Adrenal gland (tissue), 5 donors: ENCODE data around the gene KATNIP.

Source experiments
- POLR2A ChIP-seq, 2 donors: fragments of 450-650 bp; IDR thresholded peaks; one replicate each; pipeline ENCODE4 v1.6.1; 2017; ENCODE audit warnings: antibody characterized with exemption in 2 of 2, mild to moderate bottlenecking in 2 of 2, moderate library complexity in 1 of 2
- TF ChIP-seq, protein P1 (sequence below), 6 experiments: fragments of 450-650 bp in 4 of 6; fragments of 200-600 bp in 2 of 6; sonication (generic) in 1 of 6; IDR thresholded peaks; 1 replicate in 5 of 6; 2 replicates in 1 of 6; pipeline versions ENCODE4 v1.5.1 to v1.8.0; 2016 to 2021; ENCODE audit warnings: antibody characterized with exemption in 6 of 6, mild to moderate bottlenecking in 2 of 6, moderate library complexity in 1 of 6
- donor health status: DM: no; HTN: no; CAD: no.

GRCh38 chr16:27529962-27530361 is 20.0 kb upstream of the KATNIP start:
- TF ChIP-seq, protein P1, sequence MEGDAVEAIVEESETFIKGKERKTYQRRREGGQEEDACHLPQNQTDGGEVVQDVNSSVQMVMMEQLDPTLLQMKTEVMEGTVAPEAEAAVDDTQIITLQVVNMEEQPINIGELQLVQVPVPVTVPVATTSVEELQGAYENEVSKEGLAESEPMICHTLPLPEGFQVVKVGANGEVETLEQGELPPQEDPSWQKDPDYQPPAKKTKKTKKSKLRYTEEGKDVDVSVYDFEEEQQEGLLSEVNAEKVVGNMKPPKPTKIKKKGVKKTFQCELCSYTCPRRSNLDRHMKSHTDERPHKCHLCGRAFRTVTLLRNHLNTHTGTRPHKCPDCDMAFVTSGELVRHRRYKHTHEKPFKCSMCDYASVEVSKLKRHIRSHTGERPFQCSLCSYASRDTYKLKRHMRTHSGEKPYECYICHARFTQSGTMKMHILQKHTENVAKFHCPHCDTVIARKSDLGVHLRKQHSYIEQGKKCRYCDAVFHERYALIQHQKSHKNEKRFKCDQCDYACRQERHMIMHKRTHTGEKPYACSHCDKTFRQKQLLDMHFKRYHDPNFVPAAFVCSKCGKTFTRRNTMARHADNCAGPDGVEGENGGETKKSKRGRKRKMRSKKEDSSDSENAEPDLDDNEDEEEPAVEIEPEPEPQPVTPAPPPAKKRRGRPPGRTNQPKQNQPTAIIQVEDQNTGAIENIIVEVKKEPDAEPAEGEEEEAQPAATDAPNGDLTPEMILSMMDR (IDR thresholded peaks at IDR 0.05): no peak
- no peak for TF ChIP-seq POLR2A (IDR thresholded peaks at IDR 0.05)
